ENCODE data around the gene CCNYL1.
A peak's percentile ranks its signal among the peaks of the same experiment; 100 is the strongest.
"Not testable (repeated sequence)": the region's sequence is repeated elsewhere in the genome, so short reads cannot be mapped to it uniquely, and the experiment has no call there.

CCNYL1 gene

DNA sequence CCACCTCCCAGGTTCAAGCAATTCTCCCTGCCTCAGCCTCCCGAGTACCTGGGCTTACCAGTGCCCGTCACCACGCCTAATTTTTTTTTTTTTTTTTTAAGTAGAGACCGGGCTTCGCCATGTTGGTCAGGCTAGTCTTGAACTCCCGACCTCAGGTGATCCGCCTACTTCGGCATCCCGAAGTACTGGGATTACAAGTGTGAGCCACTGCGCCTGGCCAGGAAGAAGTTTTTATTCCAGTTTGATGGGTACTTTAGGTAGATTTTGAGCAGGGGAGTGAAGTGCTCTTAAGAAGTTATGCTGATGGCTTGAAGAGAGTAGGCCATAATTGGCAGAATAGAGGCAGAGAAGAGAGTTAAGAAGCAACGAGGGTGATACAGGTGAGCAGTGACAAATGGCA, 33.0 kb downstream of the CCNYL1 start:
- peak overlapping the region; percentile 17; the same call in 1 of the 2 replicates for H3K27ac ChIP-seq
- TF ChIP-seq CTCF (conservative IDR thresholded peaks at IDR 0.05), result no peak
- no peak for TF ChIP-seq ZFX (IDR thresholded peaks at IDR 0.05)

- H3K27ac ChIP-seq, result no peak overlapping the region
- no peak for TF ChIP-seq ZFX (IDR thresholded peaks at IDR 0.05)
- peak; percentile 88 for TF ChIP-seq CTCF (conservative IDR thresholded peaks at IDR 0.05)
These were observed 34.7 kb downstream of the CCNYL1 start for GRCh38 chr2:207746131-207746530.

DNA sequence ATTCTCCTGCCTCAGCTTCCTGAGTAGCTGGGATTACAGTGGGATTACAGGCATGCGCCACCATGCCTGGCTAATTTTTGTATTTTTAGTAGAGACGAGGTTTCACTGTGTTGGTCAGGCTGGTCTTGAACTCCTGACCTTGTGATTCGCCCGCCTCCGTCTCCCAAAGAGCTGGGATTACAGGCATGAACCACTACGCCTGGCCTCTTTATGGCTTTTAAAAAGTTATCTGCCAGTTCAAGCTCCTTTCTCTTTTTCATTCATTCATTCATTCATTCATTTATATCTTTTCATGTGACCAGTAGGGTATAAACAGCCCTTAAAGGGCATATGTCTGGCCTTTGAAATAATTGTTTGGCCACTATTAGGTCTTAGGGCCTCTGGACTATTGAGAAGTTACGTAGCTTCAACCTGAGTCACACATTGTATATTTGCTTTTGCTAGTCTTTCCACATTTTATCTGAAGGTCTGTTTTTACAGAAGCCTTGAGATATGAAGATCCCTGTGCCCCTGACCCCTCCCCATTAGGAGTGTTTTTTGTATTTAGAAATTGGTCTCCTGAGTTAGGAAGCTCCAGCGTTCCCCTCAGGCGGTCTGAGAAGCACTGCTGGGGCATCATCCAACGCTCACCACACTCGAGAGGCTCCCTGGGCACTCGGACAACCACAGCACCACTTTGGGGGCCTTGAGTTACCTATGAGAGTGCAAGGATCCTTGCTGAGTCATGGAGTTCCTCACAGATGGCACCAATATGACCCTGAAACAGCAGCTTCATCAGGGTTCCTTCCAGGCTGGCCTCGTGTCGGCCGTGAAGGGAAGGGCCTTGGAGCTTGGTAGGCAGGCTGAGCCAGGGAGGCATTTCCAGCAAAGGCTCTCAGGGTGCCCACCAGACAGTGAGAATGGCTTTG, 36.5 kb downstream of the CCNYL1 start:
- H3K27ac ChIP-seq, result no peak overlapping the region
- no peak for TF ChIP-seq ZFX (IDR thresholded peaks at IDR 0.05)
- no peak for TF ChIP-seq CTCF (conservative IDR thresholded peaks at IDR 0.05)

DNA sequence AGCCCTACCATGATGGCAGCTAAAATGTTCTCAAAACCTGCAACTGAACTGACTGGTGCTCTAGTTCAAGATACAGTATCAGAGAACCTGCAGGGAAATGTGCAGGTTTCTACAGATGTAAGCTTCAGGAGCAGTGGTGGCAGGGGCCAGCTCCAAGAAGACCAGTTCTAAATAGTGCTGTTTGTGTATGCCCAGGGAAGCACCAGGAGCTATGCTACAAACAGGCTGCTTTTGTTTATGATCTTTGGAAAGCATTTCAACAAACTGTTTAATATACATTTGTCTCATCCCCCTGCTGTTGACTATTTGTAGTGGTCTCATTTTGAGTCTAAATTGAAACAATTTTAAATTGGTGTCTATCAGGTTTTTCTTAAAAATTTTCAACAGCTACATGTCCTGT, 37.6 kb downstream of the CCNYL1 start:
- no peak for TF ChIP-seq ZFX (IDR thresholded peaks at IDR 0.05)
- TF ChIP-seq CTCF (conservative IDR thresholded peaks at IDR 0.05), result no peak
- no peak overlapping the region for H3K27ac ChIP-seq

DNA sequence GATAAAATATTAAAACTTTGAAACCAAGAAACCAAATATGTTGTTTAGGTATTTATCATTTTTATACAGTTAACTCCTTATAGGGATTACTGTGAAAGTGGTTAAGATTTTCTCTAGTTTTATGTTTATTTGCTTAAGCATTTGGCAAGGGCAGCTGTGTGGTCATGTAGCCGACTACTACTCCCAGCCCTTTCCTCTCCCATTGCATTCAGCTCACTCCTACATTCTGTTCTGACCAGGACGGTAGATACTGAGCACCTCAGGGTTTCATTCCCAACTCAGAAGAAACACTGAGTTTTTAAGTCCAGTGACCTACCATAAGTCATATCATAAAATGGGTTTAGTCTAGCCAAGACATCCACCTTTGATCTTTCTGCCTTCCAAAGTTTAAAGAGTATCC, 38.4 kb downstream of the CCNYL1 start:
- no peak for TF ChIP-seq ZFX (IDR thresholded peaks at IDR 0.05)
- H3K27ac ChIP-seq, result no peak overlapping the region

- TF ChIP-seq CTCF (conservative IDR thresholded peaks at IDR 0.05) (no peak), ZFX (IDR thresholded peaks at IDR 0.05) (no peak)
- no peak overlapping the region for H3K27ac ChIP-seq
These were observed 38.9 kb downstream of the CCNYL1 start for GRCh38 chr2:207750345-207750744.

- TF ChIP-seq CTCF (conservative IDR thresholded peaks at IDR 0.05) (no peak), ZFX (IDR thresholded peaks at IDR 0.05) (no peak)
- no peak overlapping the region for H3K27ac ChIP-seq
These were observed 39.4 kb downstream of the CCNYL1 start for GRCh38 chr2:207750876-207751275.

GRCh38 chr2:207753688-207754087, 42.2 kb downstream of the CCNYL1 start:
- H3K27ac ChIP-seq, result not testable (repeated sequence)

Measured in C4-2B (cell line).